NCI-H2196 treated with DMSO at 0.1 percent for 48 hours (cell line): ENCODE results near the gene FADS1.

Source experiments
- DNase-seq: peaks from one replicate; lab custom pipeline; 2025; ENCODE audit not compliant: unreplicated experiment; lab: John Stamatoyannopoulos, UW

The FADS1 gene

DNA sequence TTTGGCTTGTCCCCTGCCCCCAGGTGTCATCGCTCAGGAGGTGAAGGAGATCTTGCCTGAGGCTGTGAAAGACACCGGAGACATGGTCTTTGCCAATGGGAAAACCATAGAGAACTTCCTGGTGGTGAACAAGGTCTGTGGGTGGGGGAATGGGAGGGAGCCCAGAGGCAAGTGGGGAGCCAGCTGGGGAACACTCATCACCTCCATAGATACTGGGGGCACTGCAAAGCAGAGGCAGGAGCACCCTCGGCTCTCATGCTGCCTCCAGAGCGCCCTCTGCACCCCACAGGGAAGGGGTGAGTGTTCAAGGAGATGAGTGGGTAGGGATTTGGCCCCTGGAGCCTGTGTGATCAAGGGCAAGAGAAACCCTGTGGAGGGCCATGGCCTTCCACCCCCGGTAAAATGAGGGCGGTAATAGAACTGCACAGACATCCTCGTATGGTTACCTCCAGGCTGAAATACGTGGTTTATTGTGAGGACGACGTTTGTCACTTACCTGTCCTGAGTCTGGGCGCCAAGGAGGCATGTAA is 38.4 kb downstream of the FADS1 start:
- DNase-seq, result no peak

DNA sequence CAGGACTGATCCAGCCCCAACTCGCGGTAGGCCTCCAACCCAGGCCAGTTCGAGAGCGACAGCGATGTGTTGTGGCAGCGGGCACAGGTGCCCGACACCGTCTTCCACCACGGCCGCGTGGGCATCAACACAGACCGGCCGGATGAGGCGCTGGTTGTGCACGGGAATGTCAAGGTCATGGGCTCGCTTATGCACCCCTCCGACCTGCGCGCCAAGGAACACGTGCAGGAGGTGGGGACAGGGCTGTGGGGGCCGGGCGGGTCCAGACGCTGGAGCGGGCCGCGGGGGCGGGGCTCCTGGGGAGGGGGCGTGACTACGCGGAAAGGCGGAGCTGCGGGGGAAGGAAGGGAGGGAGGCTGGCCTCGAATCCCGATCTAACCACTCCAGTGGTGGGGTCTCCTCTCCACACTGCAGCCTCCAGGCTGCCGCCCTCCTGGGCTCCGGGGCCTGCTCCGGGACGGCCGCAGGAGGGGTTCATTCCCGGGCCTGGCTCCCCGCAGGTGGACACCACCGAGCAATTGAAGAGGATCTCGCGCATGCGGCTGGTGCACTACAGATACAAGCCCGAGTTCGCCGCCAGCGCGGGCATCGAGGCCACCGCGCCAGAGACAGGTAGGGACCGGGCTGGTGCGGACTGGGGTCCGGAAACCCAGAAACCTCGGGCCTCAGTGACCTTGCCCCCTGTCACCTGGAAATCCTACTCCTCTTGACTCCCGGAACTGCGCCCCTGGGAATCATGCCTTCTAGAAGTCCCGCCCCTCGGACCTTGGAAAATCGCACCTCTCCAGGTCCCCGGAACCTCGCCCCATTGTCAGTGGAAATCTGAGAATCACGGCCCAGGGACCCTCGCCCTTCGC is 39.3 kb downstream of the FADS1 start:
- DNase-seq, result no peak

DNA sequence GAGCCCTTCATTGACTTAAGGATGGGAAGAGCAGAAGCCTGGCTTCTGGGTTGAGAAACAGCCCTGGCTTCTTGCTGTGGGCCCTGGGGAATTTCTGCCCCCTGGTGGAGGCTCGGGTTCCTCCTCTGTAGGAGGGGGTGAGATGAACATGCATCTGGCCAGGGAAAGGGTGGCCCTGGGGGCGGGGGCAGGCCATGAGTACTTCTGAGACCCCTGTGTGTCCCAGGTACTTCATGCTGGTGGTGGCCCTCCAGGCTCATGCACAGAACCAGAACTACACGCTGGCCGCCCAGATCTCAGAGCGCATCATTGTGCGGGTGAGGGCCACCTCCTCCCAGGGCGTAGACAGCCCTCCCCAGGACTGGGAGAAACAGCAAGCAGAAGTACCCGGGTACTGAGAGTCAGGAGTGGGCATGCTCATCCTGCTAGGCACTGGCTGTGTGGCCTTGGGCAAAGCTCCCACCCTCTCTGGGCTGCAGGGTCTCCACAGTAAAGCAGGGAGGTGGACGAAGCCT is 40.2 kb downstream of the FADS1 start:
- peak; percentile 11 for DNase-seq

DNA sequence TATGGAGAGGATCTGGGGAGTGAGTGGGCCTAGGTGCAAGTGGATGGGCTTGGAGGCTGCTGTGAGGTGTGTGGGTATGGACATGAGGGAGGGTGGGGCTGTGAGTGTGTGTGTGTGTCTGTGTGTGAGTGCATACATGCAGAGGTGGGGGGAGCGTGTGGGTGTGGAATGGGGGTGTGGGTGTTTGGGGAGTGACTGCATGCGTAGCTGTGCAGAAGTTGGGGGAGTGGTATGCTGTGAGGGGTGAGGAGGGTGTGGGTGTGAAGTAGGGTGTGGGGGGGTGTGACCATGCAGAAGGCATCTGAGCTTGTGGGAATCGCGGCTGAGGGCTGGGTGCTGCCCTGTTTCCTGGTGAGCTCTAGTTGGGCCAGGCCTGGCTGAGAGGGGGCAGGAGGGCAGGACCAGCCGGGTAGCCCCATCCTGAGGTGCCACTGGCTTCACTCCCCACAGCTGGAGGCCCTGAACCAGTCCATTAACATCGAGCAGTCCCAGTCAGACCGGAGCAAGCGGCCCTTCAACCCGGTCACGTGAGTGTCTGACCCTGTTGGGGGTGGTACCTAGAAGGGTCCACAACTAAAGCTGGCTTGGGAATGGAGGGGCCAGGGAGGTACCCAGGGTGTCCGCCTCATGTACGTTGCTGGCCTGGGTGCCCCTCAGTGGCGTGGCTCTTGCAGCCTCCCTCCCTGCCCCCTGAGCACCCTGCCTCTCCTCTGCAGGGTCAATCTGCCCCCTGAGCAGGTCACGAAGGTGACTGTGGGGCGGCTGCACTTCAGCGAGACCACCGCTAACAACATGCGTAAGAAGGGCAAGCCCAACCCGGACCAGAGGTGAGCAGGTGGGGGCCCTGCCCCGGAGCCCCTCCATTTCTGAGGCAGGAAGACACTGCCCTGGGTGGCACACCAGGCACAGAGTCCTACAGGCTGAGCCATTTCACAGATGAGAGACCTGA is 40.9 kb downstream of the FADS1 start:
- DNase-seq, result no peak

DNA sequence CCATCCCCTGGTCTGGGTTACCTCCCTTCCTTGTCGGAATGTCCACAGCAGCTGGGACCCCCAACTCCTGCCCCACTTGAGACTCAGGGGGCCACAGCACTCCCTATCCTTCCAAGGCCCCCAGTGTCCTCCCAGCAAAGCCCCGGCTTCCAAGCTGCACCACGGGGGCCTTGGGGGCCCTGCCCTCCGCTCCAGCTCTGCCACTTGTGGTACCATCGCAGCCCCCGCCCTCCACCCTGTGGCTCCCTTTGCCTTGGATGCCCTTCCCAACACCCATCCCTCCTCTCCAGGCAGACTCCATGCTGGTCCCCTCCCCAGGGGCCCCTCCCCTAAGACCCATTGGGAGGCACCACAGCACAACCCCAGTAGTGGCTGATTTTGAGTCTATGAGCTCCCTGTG is 41.7 kb downstream of the FADS1 start:
- DNase-seq, result no peak

DNA sequence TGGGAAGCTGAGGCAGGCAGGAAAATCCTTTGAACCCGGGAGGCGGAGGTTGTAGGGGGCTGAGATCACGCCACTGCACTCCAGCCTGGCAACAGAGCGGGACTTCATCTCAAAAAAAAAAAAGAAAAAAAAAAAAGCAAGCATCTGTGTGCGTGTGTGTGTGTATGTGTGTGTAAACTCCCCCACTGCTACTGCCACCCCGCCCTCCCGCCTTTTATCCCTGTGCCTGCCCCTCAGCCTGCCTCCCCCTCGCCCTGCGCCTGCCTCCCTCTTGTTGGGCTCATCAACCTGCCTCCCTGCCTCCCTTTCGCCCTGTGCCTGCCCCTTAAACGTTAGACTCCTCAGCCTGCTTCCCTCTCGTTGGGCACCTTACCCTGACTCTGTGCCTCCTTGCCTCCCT is 42.4 kb downstream of the FADS1 start:
- DNase-seq, result no peak

GRCh38 chr11:61773809-61774208 is 43.0 kb downstream of the FADS1 start:
- no peak for DNase-seq

- no peak for DNase-seq
Observed at GRCh38 chr11:61773356-61773755, 43.4 kb downstream of the FADS1 start.

GRCh38 chr11:61771985-61772455 is 44.8 kb downstream of the FADS1 start:
- DNase-seq, result no peak

DNA sequence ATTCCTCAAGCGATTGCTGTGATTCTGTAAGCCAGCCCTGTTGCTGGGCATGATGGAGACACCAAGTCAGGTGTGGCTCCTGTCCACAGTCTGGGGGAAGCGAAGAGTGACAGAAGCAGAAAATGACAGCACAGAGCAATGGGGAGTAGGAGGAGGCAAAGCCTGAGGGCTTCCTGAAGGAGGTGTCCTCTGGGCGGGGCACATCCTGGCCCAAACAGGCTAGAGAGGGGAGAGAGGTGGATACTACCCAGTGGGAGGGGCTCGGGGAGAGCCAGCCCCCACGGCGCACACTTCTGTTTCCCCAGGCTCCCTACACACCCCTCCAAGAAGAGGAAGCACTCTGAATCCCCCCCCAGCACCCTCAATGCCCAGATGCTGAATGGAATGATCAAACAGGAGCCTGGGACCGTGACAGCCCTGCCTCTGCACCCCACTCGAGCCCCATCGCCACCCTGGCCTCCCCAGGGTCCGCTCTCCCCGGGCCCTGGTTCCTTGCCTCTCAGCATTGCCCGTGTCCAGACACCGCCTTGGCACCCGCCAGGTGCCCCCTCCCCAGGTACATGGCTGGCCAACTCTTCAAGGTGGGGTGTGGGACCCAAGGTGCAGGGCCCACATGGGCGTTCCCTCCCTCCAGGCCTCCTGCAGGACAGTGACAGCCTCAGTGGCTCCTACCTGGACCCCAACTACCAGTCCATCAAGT is 45.5 kb downstream of the FADS1 start:
- DNase-seq, result no peak

GRCh38 chr11:61769946-61770683 is 46.7 kb downstream of the FADS1 start:
- DNase-seq, result no peak

- DNase-seq, result no peak
Observed at GRCh38 chr11:61769169-61769920, 47.5 kb downstream of the FADS1 start.

DNA sequence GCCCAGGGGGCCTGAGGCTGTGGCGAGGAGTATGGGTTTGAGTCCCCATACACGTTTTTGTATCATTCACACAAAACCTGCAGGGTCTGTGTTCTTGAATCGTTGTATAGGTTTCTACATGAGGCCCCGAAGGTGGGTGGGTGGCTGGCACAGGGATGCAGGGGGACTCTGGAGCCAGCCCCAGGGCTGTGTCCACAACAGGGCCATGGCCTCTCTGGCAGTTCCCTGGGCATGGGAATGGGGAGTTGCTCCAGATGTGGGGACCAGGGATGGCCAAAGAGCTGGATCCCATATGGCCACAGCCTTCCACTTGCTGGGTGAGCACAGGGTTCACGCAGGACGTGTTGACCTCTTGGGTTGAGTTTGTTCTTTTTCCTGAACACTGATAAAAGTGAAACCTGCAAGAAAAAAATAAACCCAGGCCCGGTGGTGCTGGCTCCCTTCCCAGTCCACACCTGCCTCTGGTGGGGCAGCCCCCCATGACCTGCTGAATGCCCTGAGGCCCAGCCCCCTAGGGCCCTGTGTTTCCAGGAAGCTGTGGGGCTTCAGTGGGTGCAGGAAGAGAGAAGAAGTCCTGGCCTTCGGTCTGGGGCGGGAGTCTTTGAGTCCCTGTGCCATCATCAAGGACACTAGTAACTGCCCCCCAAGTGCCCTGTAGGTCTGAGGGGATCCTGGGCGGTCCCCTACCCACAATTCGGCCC is 48.3 kb downstream of the FADS1 start:
- no peak for DNase-seq

DNA sequence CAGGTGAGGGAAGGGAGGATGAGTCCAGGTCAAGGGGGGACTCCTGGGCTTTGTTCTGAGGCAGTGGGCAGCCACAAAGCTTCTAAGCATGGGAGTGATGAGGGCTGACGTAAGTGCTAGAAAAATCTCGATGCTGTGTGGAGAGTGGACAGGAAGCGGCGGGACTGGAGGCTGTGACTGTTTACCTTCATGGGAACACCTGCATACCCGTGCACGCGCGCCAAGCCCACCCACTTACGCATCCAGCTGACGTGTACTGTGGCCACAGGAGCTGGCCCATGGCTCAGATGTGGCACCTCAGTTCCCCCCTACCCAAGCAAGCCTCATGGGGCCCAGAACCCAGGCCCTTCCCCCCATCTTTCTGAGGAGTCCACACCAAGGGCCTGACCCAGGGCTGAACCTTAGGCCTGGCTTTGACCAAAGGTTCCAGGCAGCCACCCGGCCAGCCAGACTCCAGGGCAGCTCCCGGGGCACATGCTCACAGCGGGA is 50.4 kb downstream of the FADS1 start:
- DNase-seq, result no peak

GRCh38 chr11:61765550-61766253 is 51.1 kb downstream of the FADS1 start:
- no peak for DNase-seq

DNA sequence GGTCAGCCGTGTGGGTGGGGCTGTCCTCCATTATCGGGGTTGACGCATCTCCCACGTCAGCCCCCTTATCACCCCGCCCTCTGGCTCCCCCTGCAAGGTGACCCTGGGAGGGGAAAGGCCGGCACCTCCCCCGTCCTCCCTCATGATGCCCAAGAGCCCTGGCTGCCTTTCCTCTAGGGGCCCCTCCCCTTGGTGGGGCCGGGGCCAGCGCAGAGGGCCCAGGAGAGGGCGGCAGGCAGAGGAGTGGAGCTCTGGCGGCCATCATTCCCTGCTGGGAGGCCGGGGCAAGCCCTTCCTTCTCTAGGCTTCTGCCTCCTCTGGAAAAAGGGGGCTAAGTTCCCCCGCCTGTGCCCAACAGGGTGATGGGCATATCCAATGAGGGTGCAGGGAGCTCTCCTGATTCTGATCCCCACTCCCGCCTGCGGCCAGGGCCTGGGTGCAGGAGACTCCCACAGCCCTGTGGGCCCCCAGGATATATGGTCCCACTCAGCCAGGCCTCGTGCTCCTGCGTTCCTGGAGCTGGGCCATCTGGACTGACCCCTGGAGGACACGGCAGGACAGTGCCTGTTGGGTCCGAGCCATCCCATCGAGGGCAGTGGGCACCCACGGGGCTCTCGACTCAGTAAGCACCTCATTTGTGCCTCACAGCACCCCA is 52.1 kb downstream of the FADS1 start:
- DNase-seq, result no peak

- no peak for DNase-seq
Observed at GRCh38 chr11:61763930-61764605, 52.7 kb downstream of the FADS1 start.
